IMR-90 (cell line): Measurements from ENCODE around the gene SHLD1. TPM values are rescaled to one million over a fixed set of nuclear protein-coding genes. Genes with fewer than 3 reads are reported as not detected.
A peak's percentile ranks its signal among the peaks of the same experiment; 100 is the strongest.

Source experiments
- ATAC-seq: fragments of 200-7000 bp; cut with Tn5 transposase; 2 replicates; pipeline ENCODE4 v1.9.1; 2020; ENCODE audit warnings: low read depth, mild to moderate bottlenecking, moderate library complexity
- BruUV-seq: library from RNA; stranded (reverse); fragments of 400-500 nt; replicated peaks from 2 replicates; lab custom pipeline; 2021; lab: Mats Ljungman, UMichigan
- CTCF ChIA-PET: fragments of 300-600 bp; formaldehyde crosslinking; extraction: SDS; loops from one replicate; lab custom pipeline; 2021; ENCODE audit warnings: antibody characterized with exemption; lab: Yijun Ruan, JAX
- POLR2A ChIA-PET: fragments of 300-600 bp; sonication (Branson Sonifier 250); formaldehyde crosslinking; loops from one replicate; lab custom pipeline; 2022; ENCODE audit warnings: antibody characterized with exemption; ENCODE audit not compliant: unreplicated experiment; lab: Charles Lee
- DNase-seq: peaks from one replicate; pipeline ENCODE4 v3.0.0; 2013
- H2AFZ ChIP-seq: replicated peaks from 2 replicates; pipeline ENCODE3; 2013; ENCODE audit warnings: low read length, mild to moderate bottlenecking; ENCODE audit not compliant: poor library complexity
- H2AK5ac ChIP-seq: 2 replicates; pipeline ENCODE4 v1.6.1; 2013; ENCODE audit warnings: low read depth, low read length, inconsistent platforms
- H2AK9ac ChIP-seq: replicated peaks from 2 replicates; pipeline ENCODE3; 2013; ENCODE audit warnings: mild to moderate bottlenecking, low read depth, low read length, moderate library complexity; ENCODE audit not compliant: poor library complexity
- H2BK120ac ChIP-seq: 2 replicates; pipeline ENCODE4 v1.6.1; 2013; ENCODE audit warnings: low read depth, low read length, inconsistent platforms
- H2BK15ac ChIP-seq: 3 replicates; pipeline ENCODE4 v1.6.1; 2013; ENCODE audit warnings: low read depth, low read length, inconsistent platforms
- H2BK20ac ChIP-seq: 2 replicates; pipeline ENCODE4 v1.6.1; 2013; ENCODE audit warnings: low read depth, mild to moderate bottlenecking, inconsistent platforms, low read length, moderate library complexity
- H2BK5ac ChIP-seq: 2 replicates; pipeline ENCODE4 v1.6.1; 2013; ENCODE audit warnings: mild to moderate bottlenecking, low read depth, low read length, inconsistent platforms; ENCODE audit not compliant: poor library complexity, severe bottlenecking
- H3K14ac ChIP-seq: replicated peaks from 2 replicates; pipeline ENCODE4 v1.6.1; 2013; ENCODE audit warnings: low read depth, low read length, inconsistent platforms
- H3K18ac ChIP-seq: 2 replicates; pipeline ENCODE4 v1.6.1; 2013; ENCODE audit warnings: low read depth, low read length, control low read depth
- H3K23ac ChIP-seq: 2 replicates; pipeline ENCODE4 v1.6.1; 2013; ENCODE audit warnings: low read depth, low read length, inconsistent platforms
- H3K27ac ChIP-seq: 2 replicates; pipeline ENCODE4 v1.5.1; 2013; ENCODE audit warnings: mild to moderate bottlenecking, control low read depth, low read length; ENCODE audit not compliant: insufficient read depth
- H3K27me3 ChIP-seq: 2 replicates; pipeline ENCODE4 v1.6.1; 2013; ENCODE audit warnings: low read length; ENCODE audit not compliant: control insufficient read depth, insufficient read depth
- H3K36me3 ChIP-seq: 2 replicates; pipeline ENCODE4 v1.6.1; 2013; ENCODE audit warnings: low read length, mixed read lengths; ENCODE audit not compliant: control insufficient read depth, insufficient read depth
- H3K4ac ChIP-seq: 2 replicates; pipeline ENCODE4 v1.6.1; 2013; ENCODE audit warnings: low read depth, low read length, inconsistent platforms
- H3K4me1 ChIP-seq: 2 replicates; pipeline ENCODE4 v1.6.1; 2013; ENCODE audit warnings: low read length, mixed read lengths; ENCODE audit not compliant: control insufficient read depth, insufficient read depth
- H3K4me2 ChIP-seq: 2 replicates; pipeline ENCODE4 v1.6.1; 2013; ENCODE audit warnings: low read depth, mild to moderate bottlenecking, control low read depth, low read length, moderate library complexity
- H3K4me3 ChIP-seq: 2 replicates; pipeline ENCODE4 v1.5.1; 2013; ENCODE audit warnings: low read depth, mild to moderate bottlenecking, control low read depth, low read length, moderate library complexity; ENCODE audit not compliant: insufficient read depth
- H3K56ac ChIP-seq: 2 replicates; pipeline ENCODE4 v1.6.1; 2013; ENCODE audit warnings: low read length, inconsistent platforms; ENCODE audit not compliant: insufficient read depth; ENCODE audit errors: extremely low read depth
- H3K79me1 ChIP-seq, 2 experiments: 2 replicates each; pipeline ENCODE4 v1.6.1; 2013; ENCODE audit warnings: low read length in 2 of 2, inconsistent platforms in 1 of 2, low read depth in 1 of 2
- H3K9ac ChIP-seq: 2 replicates; pipeline ENCODE4 v1.6.1; 2013; ENCODE audit warnings: low read depth, low read length, control low read depth
- H3K9me1 ChIP-seq: 2 replicates; pipeline ENCODE4 v1.6.1; 2013; ENCODE audit warnings: low read length, inconsistent platforms; ENCODE audit not compliant: insufficient read depth
- H3K9me3 ChIP-seq: 2 replicates; pipeline ENCODE4 v1.6.1; 2013; ENCODE audit warnings: low read length; ENCODE audit not compliant: control insufficient read depth, insufficient read depth
- H4K20me1 ChIP-seq: 2 replicates; pipeline ENCODE4 v1.6.1; 2013; ENCODE audit warnings: low read length, inconsistent platforms; ENCODE audit not compliant: insufficient read depth
- H4K5ac ChIP-seq: 2 replicates; pipeline ENCODE4 v1.6.1; 2013; ENCODE audit warnings: mild to moderate bottlenecking, low read depth, low read length, control low read depth
- H4K8ac ChIP-seq, 2 experiments: 2 replicates each; pipeline ENCODE4 v1.6.1; 2013; ENCODE audit warnings: low read depth in 2 of 2, low read length in 2 of 2, control low read depth in 1 of 2, inconsistent platforms in 1 of 2
- H4K91ac ChIP-seq: 2 replicates; pipeline ENCODE4 v1.6.1; 2013; ENCODE audit warnings: low read depth, low read length, inconsistent platforms; ENCODE audit not compliant: insufficient read depth
- ELK1 ChIP-seq: fragments of 150-350 bp; IDR thresholded peaks from 2 replicates; pipeline ENCODE4 v1.6.1; 2016; ENCODE audit warnings: low read depth, mild to moderate bottlenecking, low read length, moderate library complexity, borderline replicate concordance
- MXI1 ChIP-seq: IDR thresholded peaks from 2 replicates; pipeline ENCODE4 v1.6.1; 2012; ENCODE audit warnings: low read depth, mild to moderate bottlenecking, low read length, moderate library complexity, borderline replicate concordance
- RFX5 ChIP-seq: IDR thresholded peaks from 2 replicates; pipeline ENCODE4 v1.8.0; 2012; ENCODE audit warnings: low read depth, mild to moderate bottlenecking, low read length, moderate library complexity
- SMC3 ChIP-seq: fragments of 150-350 bp; IDR thresholded peaks from 2 replicates; pipeline ENCODE4 v1.6.1; 2016; ENCODE audit warnings: low read depth, mild to moderate bottlenecking, antibody characterized with exemption, low read length, moderate library complexity
- WGBS, 2 experiments: methylation state at CpG; one replicate each; pipeline versions ENCODE4 v1.1.5 to v1.1.7; 2013; ENCODE audit warnings: missing lambda C conversion rate in 2 of 2; ENCODE audit not compliant: insufficient read length in 1 of 2; ENCODE audit errors: extremely low coverage in 2 of 2; 5-methylcytosine and 5-hydroxymethylcytosine counted together
- dilution Hi-C: fragments of 300-500 bp; cut with HindIII; formaldehyde crosslinking; loops from one replicate; pipeline ENCODE4 v1.14.3; 2018; ENCODE audit warnings: low sequenced_read_pairs; ENCODE audit not compliant: unreplicated experiment
- in situ Hi-C: fragments of 300-500 bp; cut with MboI; formaldehyde crosslinking; loops from 3 replicates; pipeline ENCODE4 v1.14.3; 2019; ENCODE audit warnings: low sequenced_read_pairs, inconsistent platforms, mixed read lengths
- intact Hi-C: fragments of 100-400 bp; cut with micrococcal nuclease; formaldehyde crosslinking; loops from 2 replicates; pipeline ENCODE4 v1.10.0; 2022
- polyA plus RNA-seq, 3 experiments: library from polyadenylated mRNA; depleted of rRNA; stranded (reverse); fragments of >200 nt; gene quantifications; 2 replicates each; pipeline ENCODE4 v1.2.3, GENCODE V29; 2012; ENCODE audit warnings: low replicate concordance in 1 of 3
- total RNA-seq: library from RNA; depleted of rRNA; stranded (reverse); fragments of >200 nt; gene quantifications from 2 replicates; pipeline ENCODE4 v1.2.3, GENCODE V29; 2012

The SHLD1 gene
- total and polyA plus RNA-seq, 2 of the 4 experiments (the other 2 are of a cell fraction): 2.6 to 3.0 TPM

DNA sequence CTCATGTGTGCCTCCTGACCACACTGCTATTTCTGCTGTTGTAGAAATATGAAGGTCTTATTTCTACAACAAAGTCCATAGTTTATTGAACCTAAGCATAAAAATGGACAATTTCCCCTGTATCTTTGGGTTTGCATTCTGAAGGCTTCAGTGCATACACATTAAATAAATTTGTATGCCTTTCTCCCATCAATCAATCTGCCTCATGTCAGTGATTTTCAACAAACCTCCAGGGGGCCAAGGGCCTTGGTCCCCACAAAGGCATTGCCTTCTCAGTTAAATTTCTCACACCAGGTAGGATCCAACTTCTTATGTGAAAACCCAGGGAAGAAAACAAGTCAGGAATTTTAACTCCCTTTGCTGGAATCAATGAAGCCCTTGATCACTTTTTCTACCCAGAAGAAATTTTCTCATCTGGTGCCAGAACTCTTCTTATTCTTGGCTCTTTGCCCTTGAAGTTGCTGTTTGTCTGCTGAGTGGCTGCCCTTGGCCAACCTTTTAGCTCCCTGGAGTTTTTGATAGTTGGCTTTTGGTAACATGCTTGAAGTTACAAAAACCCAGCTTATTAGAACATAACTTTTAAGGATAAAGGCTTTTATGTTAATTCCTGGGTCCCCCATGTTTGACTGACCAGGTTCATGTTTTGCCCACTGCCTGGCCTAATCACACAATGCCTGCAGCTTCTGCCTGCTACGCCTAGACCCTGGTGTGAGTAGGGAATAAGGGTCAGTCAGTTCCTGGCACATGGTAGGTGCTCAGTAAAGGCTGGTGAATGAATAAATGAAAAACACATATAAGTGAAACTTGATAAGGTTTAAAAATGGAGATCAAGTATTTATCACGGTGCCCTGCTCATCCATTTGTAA lies 37.0 kb downstream of the SHLD1 start:
- H2BK20ac ChIP-seq: peak overlapping the region; percentile 29; the same call in 1 of the 2 replicates
- peak overlapping the region; percentile 86 for H4K5ac ChIP-seq
- H3K79me1 ChIP-seq: no peaks in the 10 kb centered on the region; a peak in 1 of 4 replicates
- no peaks in the 10 kb centered on the region for H4K20me1 ChIP-seq
- intact Hi-C loops (loop anchor here (5.0 kb wide), 1 partner anchor 135 kb away; no protein-coding TSS in a partner anchor), in situ Hi-C loops (no loop called here), dilution Hi-C loops (loop anchor here (25.0 kb wide), 1 partner anchor 200 kb away; no protein-coding TSS in a partner anchor)
- no peaks in the 10 kb centered on the region for H3K9me1 ChIP-seq
- peak overlapping the region; percentile 58; the same call in 1 of the 2 replicates for H2BK120ac ChIP-seq
- POLR2A ChIA-PET: interaction anchor here (0.5 kb wide), 1 partner anchor 40 kb away, joined by 5 read pairs; no protein-coding TSS in a partner anchor
- H2AFZ ChIP-seq: no peak overlapping the region
- H3K14ac ChIP-seq: 0 out of 2 replicates have a peak overlapping the region, but pooled peaks have one; percentile 49
- H3K4me1 ChIP-seq: peaks cover 9% of the 10 kb centered on the region
- 100% methylated on average over 1 of the region's 2 CpGs; no CpG with 5 or more reads in 1 of the 2 experiments for WGBS, 2 experiments
- no peak overlapping the region for H3K4me3 ChIP-seq
- H2AK9ac ChIP-seq: no peak overlapping the region
- H3K9ac ChIP-seq: peak overlapping the region; percentile 57
- no peak overlapping the region; the same call in 1 of the 2 replicates for H3K56ac ChIP-seq
- peak overlapping the region; percentile 75; the same call in 1 of the 2 replicates for H2AK5ac ChIP-seq
- H3K9me3 ChIP-seq: no peaks in the 10 kb centered on the region
- no peaks in the 10 kb centered on the region for H3K27me3 ChIP-seq
- ATAC-seq: no peak; the same call in 1 of the 2 replicates
- peak overlapping the region; percentile 49 for H2BK5ac ChIP-seq
- H3K23ac ChIP-seq: no peak overlapping the region
- peak overlapping the region; percentile 79; the same call in 1 of the 2 replicates for H3K27ac ChIP-seq
- 0 out of 2 replicates have a peak, but pooled peaks cover 1% of the 10 kb centered on the region for H3K36me3 ChIP-seq
- CTCF ChIA-PET: interaction anchor here (0.6 to 2.7 kb wide), 17 partner anchors 7 to 258 kb away, joined by 3 to 18 read pairs (median 3); no protein-coding TSS in a partner anchor
- H4K8ac ChIP-seq: peak overlapping the region in 1 of 2 experiments; percentile 44; a peak in 1 of 4 replicates
- peak overlapping the region; percentile 91 for H3K18ac ChIP-seq
- BruUV-seq: no TSS peak
- H3K4me2 ChIP-seq: peak overlapping the region; percentile 8; the same call in 1 of the 2 replicates
- H4K91ac ChIP-seq: peak overlapping the region; percentile 50; the same call in 1 of the 2 replicates
- peak overlapping the region; percentile 57; the same call in 1 of the 2 replicates for H3K4ac ChIP-seq
- 0 out of 3 replicates have a peak overlapping the region, but pooled peaks have one; percentile 39 for H2BK15ac ChIP-seq
- DNase-seq: peak; percentile 64
- no peak for TF ChIP-seq RFX5
- TF ChIP-seq SMC3: no peak
- TF ChIP-seq MXI1: no peak
- TF ChIP-seq ELK1: no peak
